AG04449 (cell line): ENCODE results near the gene PRKCE.

Source experiments
- CTCF ChIA-PET: fragments of 350-600 bp; formaldehyde crosslinking; extraction: SDS; loops from one replicate; lab custom pipeline; 2021; ENCODE audit warnings: antibody characterized with exemption; lab: Yijun Ruan, JAX
- POLR2A ChIA-PET: fragments of 400-600, 350-600 bp; formaldehyde crosslinking; extraction: SDS; loops from one replicate; lab custom pipeline; 2020; ENCODE audit warnings: antibody characterized with exemption, inconsistent platforms; lab: Yijun Ruan, JAX
- DNase-seq: peaks from one replicate; pipeline ENCODE4 v3.0.0-alpha.2; 2010; ENCODE audit warnings: low read depth, low spot score
- H3K4me3 ChIP-seq: 2 replicates; pipeline ENCODE4 v1.5.1; 2011; ENCODE audit warnings: low read depth, mild to moderate bottlenecking, control low read depth, low read length
- CTCF ChIP-seq: IDR thresholded peaks from one replicate; pipeline ENCODE4 v1.5.1; 2011; ENCODE audit warnings: mild to moderate bottlenecking, moderate library complexity, low read length, control low read depth, inconsistent platforms; ENCODE audit not compliant: insufficient read depth; ENCODE audit errors: missing control alignments

The PRKCE gene

GRCh38 chr2:45776160-45776955 is 124.9 kb downstream of the PRKCE start:
- TF ChIP-seq CTCF, result no peak
- no peak for DNase-seq
- POLR2A ChIA-PET, result no interaction called here
- no peak overlapping the region for H3K4me3 ChIP-seq
- CTCF ChIA-PET, result interaction anchor here (0.9 to 4.2 kb wide), 9 partner anchors 14 to 160 kb away, joined by 3 to 36 read pairs (median 4); partner anchors contain the start of gene PRKCE

GRCh38 chr2:45777996-45778719 is 126.7 kb downstream of the PRKCE start:
- POLR2A ChIA-PET, result no interaction called here
- H3K4me3 ChIP-seq, result no peak overlapping the region

GRCh38 chr2:45778720-45779171 is 127.3 kb downstream of the PRKCE start:
- TF ChIP-seq CTCF, result peak; percentile 67
- ChIA-PET CTCF (interaction anchor here (0.6 to 5.2 kb wide), 41 partner anchors 8 to 193 kb away, joined by 3 to 57 read pairs (median 4); partner anchors contain the start of genes PRKCE and SRBD1), POLR2A (interaction anchor here (0.6 kb wide), 1 partner anchor 161 kb away, joined by 3 read pairs; no protein-coding TSS in a partner anchor)
- no peak for DNase-seq
- H3K4me3 ChIP-seq, result no peak overlapping the region

More at GRCh38 chr2:45777996-45778719, 126.7 kb downstream of the PRKCE start:
- CTCF ChIA-PET, result interaction anchor here (0.8 to 5.2 kb wide), 36 partner anchors 8 to 192 kb away, joined by 3 to 57 read pairs (median 4); partner anchors contain the start of genes PRKCE and SRBD1
- DNase-seq, result no peak
- TF ChIP-seq CTCF, result no peak

GRCh38 chr2:45780541-45781463 is 129.3 kb downstream of the PRKCE start:
- no peak for DNase-seq
- H3K4me3 ChIP-seq, result no peak overlapping the region
- CTCF ChIA-PET, result interaction anchor here (0.6 to 5.2 kb wide), 20 partner anchors 9 to 369 kb away, joined by 3 to 57 read pairs (median 5); partner anchors contain the start of genes PRKCE and SRBD1
- no peak for TF ChIP-seq CTCF
- POLR2A ChIA-PET, result no interaction called here

- no peak for DNase-seq
- ChIA-PET CTCF (interaction anchor here (0.9 to 5.2 kb wide), 9 partner anchors 8 to 198 kb away, joined by 3 to 57 read pairs (median 9); partner anchors contain the start of gene PRKCE), POLR2A (no interaction called here)
- H3K4me3 ChIP-seq, result no peak overlapping the region
- TF ChIP-seq CTCF, result no peak
Observed at GRCh38 chr2:45781464-45781811, 130.0 kb downstream of the PRKCE start.
